CD8-positive, alpha-beta memory T cell (primary cell): ENCODE measurements around the gene CDK17. TPM values are rescaled to one million over a fixed set of nuclear protein-coding genes. Genes with fewer than 3 reads are reported as not detected.
"Not testable (repeated sequence)": the region's sequence is repeated elsewhere in the genome, so short reads cannot be mapped to it uniquely, and the experiment has no call there.

Experiments used
- CTCF ChIA-PET: fragments of 350-600 bp; sonication (Branson Sonifier 250); formaldehyde crosslinking; loops from one replicate; lab custom pipeline; 2021; ENCODE audit warnings: antibody characterized with exemption; lab: Charles Lee
- POLR2A ChIA-PET: fragments of 350-600 bp; sonication (Branson Sonifier 250); formaldehyde crosslinking; loops from one replicate; lab custom pipeline; 2021; ENCODE audit warnings: antibody characterized with exemption; lab: Charles Lee
- DNase-seq, 5 donors: peaks; one replicate each; pipeline versions ENCODE4 v3.0.0 to v3.0.0-alpha.2; 2020 to 2022; ENCODE audit warnings: mixed read lengths in 1 of 5
- H3K27ac ChIP-seq: one replicate; pipeline ENCODE4 v1.7.0; 2013; ENCODE audit warnings: low read depth, mild to moderate bottlenecking, low read length, moderate library complexity
- H3K27me3 ChIP-seq: 2 replicates; pipeline ENCODE4 v1.7.0; 2013; ENCODE audit warnings: low read length, mild to moderate bottlenecking; ENCODE audit not compliant: insufficient read depth, poor library complexity, severe bottlenecking
- H3K36me3 ChIP-seq: 2 replicates; pipeline ENCODE4 v1.7.0; 2013; ENCODE audit warnings: mild to moderate bottlenecking, low read length, moderate library complexity; ENCODE audit not compliant: insufficient read depth
- H3K4me1 ChIP-seq: 2 replicates; pipeline ENCODE4 v1.7.0; 2013; ENCODE audit warnings: mild to moderate bottlenecking, low read length, moderate library complexity; ENCODE audit not compliant: insufficient read depth
- H3K4me3 ChIP-seq: 2 replicates; pipeline ENCODE4 v1.7.0; 2013; ENCODE audit warnings: mild to moderate bottlenecking, low read length
- H3K9me3 ChIP-seq: 2 replicates; pipeline ENCODE4 v1.7.0; 2013; ENCODE audit warnings: mild to moderate bottlenecking, low read length
- H3K27ac Mint-ChIP-seq, 8 donors: one replicate each; pipeline ENCODE4 v1.8.0; 2020 to 2021; ENCODE audit warnings: mixed read lengths in 8 of 8, mild to moderate bottlenecking in 6 of 8, inconsistent platforms in 3 of 8, moderate library complexity in 3 of 8
- H3K27me3 Mint-ChIP-seq, 2 donors: one replicate each; pipeline ENCODE4 v1.8.0; 2020 to 2021; ENCODE audit warnings: mixed read lengths in 2 of 2, mild to moderate bottlenecking in 1 of 2, moderate library complexity in 1 of 2
- H3K36me3 Mint-ChIP-seq, 3 donors: one replicate each; pipeline ENCODE4 v1.8.0; 2020 to 2021; ENCODE audit warnings: mixed read lengths in 3 of 3, inconsistent platforms in 1 of 3, mild to moderate bottlenecking in 1 of 3
- H3K4me1 Mint-ChIP-seq, 3 donors: one replicate each; pipeline ENCODE4 v1.8.0; 2020 to 2021; ENCODE audit warnings: mixed read lengths in 3 of 3, inconsistent platforms in 1 of 3, mild to moderate bottlenecking in 1 of 3
- H3K4me3 Mint-ChIP-seq, 7 donors: one replicate each; pipeline ENCODE4 v1.8.0; 2020 to 2021; ENCODE audit warnings: mixed read lengths in 7 of 7, mild to moderate bottlenecking in 6 of 7, moderate library complexity in 4 of 7, inconsistent platforms in 2 of 7
- H3K9me3 Mint-ChIP-seq, 5 donors: one replicate each; pipeline ENCODE4 v1.8.0; 2020 to 2022; ENCODE audit warnings: mixed read lengths in 5 of 5, mild to moderate bottlenecking in 3 of 5, moderate library complexity in 2 of 5, inconsistent platforms in 1 of 5
- polyA plus RNA-seq: library from polyadenylated mRNA; unstranded; fragments of 300-500 nt; fragmentation: Illumina TruSeq; gene quantifications from one replicate; pipeline ENCODE4 v1.2.3, GENCODE V29; 2021
- total RNA-seq, 2 experiments: library from RNA; stranded (reverse); gene quantifications; one replicate each; pipeline ENCODE4 v1.2.3, GENCODE V29; 2021

CDK17 gene
- total and polyA plus RNA-seq, 3 experiments from 2014 or later: 34.6 to 40.0 (median 36.0) TPM

- H3K27me3 Mint-ChIP-seq, H3K36me3 ChIP-seq, H3K9me3 ChIP-seq, H3K27ac ChIP-seq, DNase-seq, POLR2A ChIA-PET, H3K4me3 ChIP-seq, H3K27me3 ChIP-seq, H3K36me3 Mint-ChIP-seq, H3K9me3 Mint-ChIP-seq: not testable (repeated sequence)
- CTCF ChIA-PET: interaction anchor here (0.9 to 1.8 kb wide), 3 partner anchors 13 to 18 kb away, joined by 3 to 5 read pairs (median 4); partner anchors contain the start of gene CDK17
- peaks cover 18% of the 10 kb centered on the region for H3K4me1 ChIP-seq
- Mint-ChIP-seq H3K27ac (peak overlapping the region in 2 of 8 donors; percentile 12 to 29), H3K4me3 (peak overlapping the region in 1 of 7 donors; percentile 36), H3K4me1 (peaks cover 16 to 52% (median 30%) of the 10 kb centered on the region in 3 donors)
Observed at GRCh38 chr12:96417688-96418087, 17.4 kb upstream of the CDK17 start.

- Histone ChIP-seq H3K27me3 (no peaks in the 10 kb centered on the region), H3K36me3 (no peaks in the 10 kb centered on the region), H3K4me3 (no peak overlapping the region), H3K27ac (no peak overlapping the region), H3K9me3 (no peaks in the 10 kb centered on the region), H3K4me1 (peaks cover 15% of the 10 kb centered on the region)
- ChIA-PET CTCF (interaction anchor here (1.8 kb wide), 1 partner anchor 15 kb away, joined by 5 read pairs; no protein-coding TSS in a partner anchor), POLR2A (no interaction called here)
- peaks cover 0 to 4% of the 10 kb centered on the region in 2 donors for H3K27me3 Mint-ChIP-seq
- no peak overlapping the region for H3K4me3 Mint-ChIP-seq
- no peak for DNase-seq
- no peaks in the 10 kb centered on the region for H3K36me3 Mint-ChIP-seq
- H3K9me3 Mint-ChIP-seq: no peaks in the 10 kb centered on the region
- peaks cover 13 to 45% (median 21%) of the 10 kb centered on the region in 3 donors for H3K4me1 Mint-ChIP-seq
- H3K27ac Mint-ChIP-seq: no peak overlapping the region
Observed at GRCh38 chr12:96416033-96416799, 16.0 kb upstream of the CDK17 start.

- Mint-ChIP-seq H3K9me3 (no peaks in the 10 kb centered on the region), H3K27me3 (peaks cover 0 to 4% of the 10 kb centered on the region in 2 donors), H3K4me3 (no peak overlapping the region), H3K36me3 (no peaks in the 10 kb centered on the region), H3K27ac (peak overlapping the region in 1 of 8 donors; percentile 14), H3K4me1 (peaks cover 5 to 29% (median 6%) of the 10 kb centered on the region in 3 donors)
- no peaks in the 10 kb centered on the region for H3K27me3 ChIP-seq
- POLR2A ChIA-PET: no interaction called here
- H3K27ac ChIP-seq: no peak overlapping the region
- H3K36me3 ChIP-seq: no peaks in the 10 kb centered on the region
- peaks cover 6% of the 10 kb centered on the region for H3K4me1 ChIP-seq
- no peak for DNase-seq
- H3K9me3 ChIP-seq: no peaks in the 10 kb centered on the region
- H3K4me3 ChIP-seq: no peak overlapping the region
- CTCF ChIA-PET: no interaction called here
Observed at GRCh38 chr12:96414637-96415036, 14.4 kb upstream of the CDK17 start.

GRCh38 chr12:96412431-96412830 is 12.2 kb upstream of the CDK17 start:
- Histone ChIP-seq H3K27me3 (no peaks in the 10 kb centered on the region), H3K9me3 (no peaks in the 10 kb centered on the region), H3K4me1 (peaks cover 6% of the 10 kb centered on the region), H3K36me3 (no peaks in the 10 kb centered on the region), H3K4me3 (no peak overlapping the region), H3K27ac (no peak overlapping the region)
- H3K27me3 Mint-ChIP-seq: peaks cover 0 to 2% of the 10 kb centered on the region in 2 donors
- no peak overlapping the region for H3K4me3 Mint-ChIP-seq
- CTCF ChIA-PET: interaction anchor here (1.2 to 2.3 kb wide), 2 partner anchors 45 to 77 kb away, joined by 3 to 5 read pairs; partner anchors contain the start of gene CFAP54
- no peaks in the 10 kb centered on the region for H3K36me3 Mint-ChIP-seq
- H3K9me3 Mint-ChIP-seq: no peaks in the 10 kb centered on the region
- POLR2A ChIA-PET: no interaction called here
- DNase-seq: no peak
- H3K27ac Mint-ChIP-seq: no peak overlapping the region
- H3K4me1 Mint-ChIP-seq: peaks cover 2 to 15% (median 4%) of the 10 kb centered on the region in 3 donors

- H3K4me1 ChIP-seq: no peaks in the 10 kb centered on the region
- ChIA-PET POLR2A (no interaction called here), CTCF (no interaction called here)
- H3K27ac Mint-ChIP-seq: no peak overlapping the region
- no peaks in the 10 kb centered on the region for H3K9me3 ChIP-seq
- no peak overlapping the region for H3K4me3 Mint-ChIP-seq
- no peaks in the 10 kb centered on the region for H3K36me3 ChIP-seq
- H3K36me3 Mint-ChIP-seq: no peaks in the 10 kb centered on the region
- no peaks in the 10 kb centered on the region for H3K9me3 Mint-ChIP-seq
- no peak for DNase-seq
- no peaks in the 10 kb centered on the region for H3K27me3 ChIP-seq
- no peak overlapping the region for H3K4me3 ChIP-seq
- peaks cover 0 to 2% of the 10 kb centered on the region in 2 donors for H3K27me3 Mint-ChIP-seq
- no peak overlapping the region for H3K27ac ChIP-seq
- no peaks in the 10 kb centered on the region for H3K4me1 Mint-ChIP-seq
Observed at GRCh38 chr12:96409731-96410130, 9.5 kb upstream of the CDK17 start.

GRCh38 chr12:96408993-96409392 is 8.8 kb upstream of the CDK17 start:
- Mint-ChIP-seq H3K27me3 (no peaks in the 10 kb centered on the region), H3K9me3 (no peaks in the 10 kb centered on the region), H3K4me3 (no peak overlapping the region), H3K27ac (no peak overlapping the region), H3K4me1 (no peaks in the 10 kb centered on the region), H3K36me3 (no peaks in the 10 kb centered on the region)
- H3K27ac ChIP-seq: no peak overlapping the region
- H3K36me3 ChIP-seq: no peaks in the 10 kb centered on the region
- DNase-seq: no peak
- H3K9me3 ChIP-seq: no peaks in the 10 kb centered on the region
- ChIA-PET POLR2A (no interaction called here), CTCF (no interaction called here)
- no peaks in the 10 kb centered on the region for H3K4me1 ChIP-seq
- H3K27me3 ChIP-seq: no peaks in the 10 kb centered on the region
- no peak overlapping the region for H3K4me3 ChIP-seq

- H3K27me3 Mint-ChIP-seq, H3K9me3 Mint-ChIP-seq, POLR2A ChIA-PET, H3K27ac ChIP-seq, H3K9me3 ChIP-seq, H3K27me3 ChIP-seq, H3K4me3 ChIP-seq, H3K36me3 ChIP-seq, H3K36me3 Mint-ChIP-seq, H3K4me1 ChIP-seq, H3K4me1 Mint-ChIP-seq, H3K4me3 Mint-ChIP-seq, DNase-seq: not testable (repeated sequence)
- peak overlapping the region in 1 of 8 donors; percentile 63 for H3K27ac Mint-ChIP-seq
- CTCF ChIA-PET: interaction anchor here (1.0 kb wide), 2 partner anchors 82 to 88 kb away, joined by 3 read pairs; partner anchors contain the start of gene CFAP54
Observed at GRCh38 chr12:96407429-96408097, 7.3 kb upstream of the CDK17 start.

GRCh38 chr12:96404696-96405095 is 4.5 kb upstream of the CDK17 start:
- DNase-seq: no peak
- peaks cover 0 to 2% of the 10 kb centered on the region in 2 donors for H3K27me3 Mint-ChIP-seq
- POLR2A ChIA-PET: no interaction called here
- no peaks in the 10 kb centered on the region for H3K9me3 Mint-ChIP-seq
- Histone ChIP-seq H3K9me3 (no peaks in the 10 kb centered on the region), H3K36me3 (no peaks in the 10 kb centered on the region), H3K4me3 (no peak overlapping the region), H3K27ac (no peak overlapping the region), H3K27me3 (no peaks in the 10 kb centered on the region), H3K4me1 (peaks cover 9% of the 10 kb centered on the region)
- peaks cover 9 to 11% (median 11%) of the 10 kb centered on the region in 3 donors for H3K4me1 Mint-ChIP-seq
- H3K4me3 Mint-ChIP-seq: no peak overlapping the region
- H3K36me3 Mint-ChIP-seq: peaks cover 0 to 13% (median 0%) of the 10 kb centered on the region in 3 donors
- peak overlapping the region in 1 of 8 donors; percentile 15 for H3K27ac Mint-ChIP-seq
- CTCF ChIA-PET: interaction anchor here (0.8 to 4.7 kb wide), 4 partner anchors 80 to 337 kb away, joined by 3 to 19 read pairs (median 4); partner anchors contain the start of gene CFAP54
